ENCODE results near the gene PIGL.
A peak's percentile ranks its signal among the peaks of the same experiment; 100 is the strongest.

Gene PIGL

GRCh38 chr17:16358394-16358793 lies 141.4 kb downstream of the PIGL start:
- Histone ChIP-seq H3K4me1 (ENCODE audit: control insufficient read depth in 5 of 5, insufficient read depth in 5 of 5, low read length in 5 of 5) (peaks cover 0 to 5% (median 4%) of the 10 kb centered on the region in 5 donors), H3K4me3 (ENCODE audit: low read depth in 1 of 5, low read length in 5 of 5) (no peak overlapping the region), H3K27ac (ENCODE audit: low read depth, low read length) (no peak overlapping the region), H3K27me3 (ENCODE audit: control insufficient read depth in 5 of 5, insufficient read depth in 4 of 5, low read length in 5 of 5) (no peaks in the 10 kb centered on the region), H3K9ac (ENCODE audit: low read length in 5 of 5) (no peak overlapping the region), H3K9me3 (ENCODE audit: control insufficient read depth in 5 of 5, low read length in 5 of 5) (no peaks in the 10 kb centered on the region), H3K36me3 (ENCODE audit: control insufficient read depth in 5 of 5, insufficient read depth in 5 of 5, low read length in 5 of 5) (no peaks in the 10 kb centered on the region)

GRCh38 chr17:16361874-16362273 lies 144.9 kb downstream of the PIGL start:
- Histone ChIP-seq H3K36me3 (ENCODE audit: control insufficient read depth in 5 of 5, insufficient read depth in 5 of 5, low read length in 5 of 5) (no peaks in the 10 kb centered on the region), H3K9ac (ENCODE audit: low read length in 5 of 5) (no peak overlapping the region), H3K27me3 (ENCODE audit: control insufficient read depth in 5 of 5, insufficient read depth in 4 of 5, low read length in 5 of 5) (no peaks in the 10 kb centered on the region), H3K27ac (ENCODE audit: low read depth, low read length) (no peak overlapping the region), H3K4me3 (ENCODE audit: low read depth in 1 of 5, low read length in 5 of 5) (no peak overlapping the region), H3K9me3 (ENCODE audit: control insufficient read depth in 5 of 5, low read length in 5 of 5) (no peaks in the 10 kb centered on the region), H3K4me1 (ENCODE audit: control insufficient read depth in 5 of 5, insufficient read depth in 5 of 5, low read length in 5 of 5) (peaks cover 0 to 11% (median 6%) of the 10 kb centered on the region in 5 donors)

DNA sequence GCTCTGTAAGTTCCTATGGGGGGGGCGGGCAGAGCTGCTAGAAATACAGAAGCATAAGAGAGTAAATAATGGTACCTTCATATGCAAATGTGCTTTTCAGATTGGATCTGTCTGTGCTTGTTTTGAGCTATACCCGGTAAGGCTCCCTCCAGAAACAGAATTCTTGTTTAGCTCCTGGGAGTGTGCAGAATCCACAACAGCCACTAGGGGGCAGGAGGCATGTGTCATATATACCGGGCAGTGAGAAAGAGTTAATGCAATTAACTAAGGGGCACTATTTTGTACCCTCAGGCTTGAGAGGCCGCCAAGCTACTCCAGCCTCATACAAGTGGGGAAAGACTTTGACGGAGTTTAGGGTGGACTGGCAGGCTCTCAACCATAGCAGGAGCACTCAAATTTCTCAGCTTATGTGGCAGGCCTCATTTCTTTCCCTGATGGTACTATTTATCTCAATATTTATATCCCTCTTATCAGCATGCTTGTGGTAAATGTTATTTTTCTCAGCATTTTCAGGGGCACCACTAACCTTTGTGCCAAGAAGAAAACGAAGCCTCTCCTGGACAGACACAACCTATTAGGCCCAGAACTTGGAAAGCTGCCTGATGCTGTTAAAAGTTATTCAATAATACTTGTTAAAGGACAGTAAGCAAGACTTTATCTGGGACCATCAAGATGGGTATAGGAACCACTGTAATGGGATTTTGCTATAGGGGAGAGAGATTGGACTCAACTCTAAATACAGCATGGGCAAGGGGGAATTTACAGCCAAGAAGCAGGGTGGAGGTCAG lies 146.9 kb downstream of the PIGL start:
- Histone ChIP-seq H3K27ac (ENCODE audit: low read depth, low read length) (no peak overlapping the region), H3K9ac (ENCODE audit: low read length in 5 of 5) (peak overlapping the region in 4 of 5 donors; percentile 12 to 24 (median 16)), H3K9me3 (ENCODE audit: control insufficient read depth in 5 of 5, low read length in 5 of 5) (no peaks in the 10 kb centered on the region), H3K4me3 (ENCODE audit: low read depth in 1 of 5, low read length in 5 of 5) (no peak overlapping the region), H3K27me3 (ENCODE audit: control insufficient read depth in 5 of 5, insufficient read depth in 4 of 5, low read length in 5 of 5) (no peaks in the 10 kb centered on the region), H3K36me3 (ENCODE audit: control insufficient read depth in 5 of 5, insufficient read depth in 5 of 5, low read length in 5 of 5) (no peaks in the 10 kb centered on the region), H3K4me1 (ENCODE audit: control insufficient read depth in 5 of 5, insufficient read depth in 5 of 5, low read length in 5 of 5) (peaks cover 0 to 11% (median 6%) of the 10 kb centered on the region in 5 donors)

DNA sequence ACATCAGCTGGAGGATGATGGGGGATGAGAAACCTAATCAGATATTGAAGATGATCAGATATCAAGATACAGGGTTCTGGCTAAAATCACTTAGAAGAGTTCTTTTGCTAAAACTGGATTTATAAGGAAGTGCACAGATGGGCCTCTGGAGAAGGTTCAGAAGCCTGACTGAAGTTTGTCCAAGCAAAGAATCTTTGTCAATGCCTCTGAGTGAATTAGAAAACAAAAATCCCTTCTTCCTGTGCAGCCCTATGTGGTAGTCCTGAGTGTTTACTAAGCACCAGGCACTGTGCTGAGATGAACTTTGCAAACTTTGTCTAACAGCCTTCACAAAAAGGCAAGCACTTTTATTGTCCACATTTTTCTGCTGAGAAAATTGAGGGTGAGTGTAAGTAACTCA lies 147.6 kb downstream of the PIGL start:
- peak overlapping the region in 1 of 5 donors; percentile 24 for H3K9ac ChIP-seq (ENCODE audit: low read length in 5 of 5)
- no peak overlapping the region for H3K27ac ChIP-seq (ENCODE audit: low read depth, low read length)
- no peaks in the 10 kb centered on the region for H3K27me3 ChIP-seq (ENCODE audit: control insufficient read depth in 5 of 5, insufficient read depth in 4 of 5, low read length in 5 of 5)
- no peak overlapping the region for H3K4me3 ChIP-seq (ENCODE audit: low read depth in 1 of 5, low read length in 5 of 5)
- peaks cover 0 to 11% (median 6%) of the 10 kb centered on the region in 5 donors for H3K4me1 ChIP-seq (ENCODE audit: control insufficient read depth in 5 of 5, insufficient read depth in 5 of 5, low read length in 5 of 5)
- H3K36me3 ChIP-seq (ENCODE audit: control insufficient read depth in 5 of 5, insufficient read depth in 5 of 5, low read length in 5 of 5), result no peaks in the 10 kb centered on the region
- H3K9me3 ChIP-seq (ENCODE audit: control insufficient read depth in 5 of 5, low read length in 5 of 5), result no peaks in the 10 kb centered on the region

DNA sequence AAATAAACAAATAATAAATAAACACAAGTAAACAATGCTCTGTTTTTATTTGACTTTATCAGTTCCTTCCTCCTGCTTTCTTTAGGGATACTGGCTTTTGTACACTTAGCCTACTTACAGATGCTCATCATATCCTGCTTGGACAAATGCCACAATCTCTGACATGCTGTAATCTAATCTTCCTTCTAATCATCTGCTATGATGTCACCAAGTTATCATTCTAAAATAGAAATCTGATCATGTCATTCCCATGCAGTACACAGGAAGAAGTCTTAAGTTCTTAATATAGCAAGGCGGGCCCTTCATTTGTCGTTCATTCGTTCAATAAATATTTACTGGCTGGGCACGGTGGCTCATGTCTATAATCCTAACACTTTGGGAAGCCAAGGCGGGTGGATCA lies 154.7 kb downstream of the PIGL start:
- no peak overlapping the region for H3K27ac ChIP-seq (ENCODE audit: low read depth, low read length)
- H3K4me3 ChIP-seq (ENCODE audit: low read depth in 1 of 5, low read length in 5 of 5), result no peak overlapping the region
- no peaks in the 10 kb centered on the region for H3K27me3 ChIP-seq (ENCODE audit: control insufficient read depth in 5 of 5, insufficient read depth in 4 of 5, low read length in 5 of 5)
- peaks cover 2 to 12% (median 6%) of the 10 kb centered on the region in 5 donors for H3K4me1 ChIP-seq (ENCODE audit: control insufficient read depth in 5 of 5, insufficient read depth in 5 of 5, low read length in 5 of 5)
- H3K9me3 ChIP-seq (ENCODE audit: control insufficient read depth in 5 of 5, low read length in 5 of 5), result no peaks in the 10 kb centered on the region
- H3K9ac ChIP-seq (ENCODE audit: low read length in 5 of 5), result no peak overlapping the region
- H3K36me3 ChIP-seq (ENCODE audit: control insufficient read depth in 5 of 5, insufficient read depth in 5 of 5, low read length in 5 of 5), result no peaks in the 10 kb centered on the region

- no peaks in the 10 kb centered on the region for H3K27me3 ChIP-seq (ENCODE audit: control insufficient read depth in 5 of 5, insufficient read depth in 4 of 5, low read length in 5 of 5)
- H3K4me3 ChIP-seq (ENCODE audit: low read depth in 1 of 5, low read length in 5 of 5), result no peak overlapping the region
- no peak overlapping the region for H3K9ac ChIP-seq (ENCODE audit: low read length in 5 of 5)
- H3K27ac ChIP-seq (ENCODE audit: low read depth, low read length), result no peak overlapping the region
- H3K36me3 ChIP-seq (ENCODE audit: control insufficient read depth in 5 of 5, insufficient read depth in 5 of 5, low read length in 5 of 5), result no peaks in the 10 kb centered on the region
- H3K9me3 ChIP-seq (ENCODE audit: control insufficient read depth in 5 of 5, low read length in 5 of 5), result no peaks in the 10 kb centered on the region
- peaks cover 2 to 12% (median 10%) of the 10 kb centered on the region in 5 donors for H3K4me1 ChIP-seq (ENCODE audit: control insufficient read depth in 5 of 5, insufficient read depth in 5 of 5, low read length in 5 of 5)
Observed at GRCh38 chr17:16374146-16374938, 157.3 kb downstream of the PIGL start.

Measured in subcutaneous abdominal adipose tissue (tissue), 5 donors.